ENCODE measurements around the gene MACROD2.

Gene MACROD2

GRCh38 chr20:15645816-15646215 is 1650.5 kb downstream of the MACROD2 start:
- TF ChIP-seq CSRNP3 (CRISPR knock-in tag; IDR thresholded peaks at IDR 0.05), result no peak
- no peak for TF ChIP-seq RARB (CRISPR knock-in tag; IDR thresholded peaks at IDR 0.05)
- TF ChIP-seq ISL1 (CRISPR knock-in tag; IDR thresholded peaks at IDR 0.05), result no peak
- no peak for TF ChIP-seq GLIS3 (CRISPR knock-in tag; IDR thresholded peaks at IDR 0.05)
- TF ChIP-seq ZC3H10 (CRISPR knock-in tag; IDR thresholded peaks at IDR 0.05), result no peak
- no peak for TF ChIP-seq ARNTL (CRISPR knock-in tag; IDR thresholded peaks at IDR 0.05; ENCODE audit: borderline replicate concordance, low read depth)
- TF ChIP-seq OSR1 (CRISPR knock-in tag; IDR thresholded peaks at IDR 0.05), result no peak
- TF ChIP-seq BACH2 (CRISPR knock-in tag; IDR thresholded peaks at IDR 0.05; ENCODE audit: borderline replicate concordance), result no peak
- no peak for TF ChIP-seq POU6F1 (CRISPR knock-in tag; IDR thresholded peaks at IDR 0.05; ENCODE audit: borderline replicate concordance, low read depth)
- TF ChIP-seq ZNF565 (CRISPR knock-in tag; conservative IDR thresholded peaks at IDR 0.05; ENCODE audit: low read depth), result no peak
- TF ChIP-seq SNAI2 (CRISPR knock-in tag; IDR thresholded peaks at IDR 0.05), result no peak
- TF ChIP-seq TCF4 (CRISPR knock-in tag; IDR thresholded peaks at IDR 0.05; ENCODE audit: borderline replicate concordance), result no peak
- TF ChIP-seq ZFP3 (CRISPR knock-in tag; IDR thresholded peaks at IDR 0.05), result no peak
- TF ChIP-seq ZNF70 (CRISPR knock-in tag; IDR thresholded peaks at IDR 0.05), result no peak
- TF ChIP-seq ZFP30 (CRISPR knock-in tag; IDR thresholded peaks at IDR 0.05), result no peak
- TF ChIP-seq ESRRG (CRISPR knock-in tag; IDR thresholded peaks at IDR 0.05), result no peak
- TF ChIP-seq PATZ1 (CRISPR knock-in tag; IDR thresholded peaks at IDR 0.05; ENCODE audit: borderline replicate concordance), result no peak
- TF ChIP-seq CSDC2 (CRISPR knock-in tag; IDR thresholded peaks at IDR 0.05), result no peak
- no peak for TF ChIP-seq PPARA (CRISPR knock-in tag; IDR thresholded peaks at IDR 0.05; ENCODE audit: borderline replicate concordance)
- TF ChIP-seq ZNF8 (CRISPR knock-in tag; IDR thresholded peaks at IDR 0.05), result no peak
- no peak for ATAC-seq

GRCh38 chr20:15653396-15654207 is 1658.3 kb downstream of the MACROD2 start:
- no peak for ATAC-seq
- no peak for TF ChIP-seq ZFP30 (CRISPR knock-in tag; IDR thresholded peaks at IDR 0.05)
- TF ChIP-seq CREB5 (CRISPR knock-in tag; IDR thresholded peaks at IDR 0.05; ENCODE audit: low read depth), result no peak

GRCh38 chr20:15654208-15654649 is 1658.9 kb downstream of the MACROD2 start:
- TF ChIP-seq PPARA (CRISPR knock-in tag; IDR thresholded peaks at IDR 0.05; ENCODE audit: borderline replicate concordance), result no peak
- TF ChIP-seq CREB5 (CRISPR knock-in tag; IDR thresholded peaks at IDR 0.05; ENCODE audit: low read depth), result no peak
- no peak for TF ChIP-seq TSHZ2 (CRISPR knock-in tag; IDR thresholded peaks at IDR 0.05)
- no peak for TF ChIP-seq ZFP30 (CRISPR knock-in tag; IDR thresholded peaks at IDR 0.05)
- peak; percentile 92 for ATAC-seq
